ENCODE data around the gene CYP4F3. TPM values are rescaled to one million over a fixed set of nuclear protein-coding genes. Genes with fewer than 3 reads are reported as not detected.

Gene CYP4F3
- total RNA-seq, 1 experiment from 2014 or later: 0.10 TPM

DNA sequence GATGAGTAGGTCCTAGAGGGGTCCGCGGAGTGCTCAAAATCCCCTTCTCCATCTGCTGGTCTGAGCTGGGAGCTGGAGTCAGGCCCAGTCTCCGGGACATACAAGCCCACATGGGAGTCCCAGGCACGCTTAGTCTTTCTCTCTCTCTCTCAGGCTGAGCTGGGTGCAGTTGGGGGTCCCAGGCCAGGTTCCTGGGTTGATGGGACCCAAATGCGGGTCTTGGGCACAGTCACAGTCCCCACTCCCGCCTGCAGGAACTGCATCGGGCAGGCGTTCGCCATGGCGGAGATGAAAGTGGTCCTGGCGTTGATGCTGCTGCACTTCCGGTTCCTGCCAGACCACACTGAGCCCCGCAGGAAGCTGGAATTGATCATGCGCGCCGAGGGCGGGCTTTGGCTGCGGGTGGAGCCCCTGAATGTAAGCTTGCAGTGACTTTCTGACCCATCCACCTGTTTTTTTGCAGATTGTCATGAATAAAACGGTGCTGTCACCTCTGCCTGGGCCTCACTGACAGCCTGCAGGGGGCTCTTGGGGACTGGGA, 56.0 kb downstream of the CYP4F3 start:
- Histone ChIP-seq H3K36me3 (ENCODE audit: control insufficient read depth, insufficient read depth, low read length) (no peaks in the 10 kb centered on the region), H3K9me3 (ENCODE audit: control insufficient read depth, insufficient read depth, low read depth, low read length) (no peaks in the 10 kb centered on the region), H3K4me3 (ENCODE audit: low read depth in 2 of 2, low read length in 2 of 2) (no peak overlapping the region), H3K27me3 (ENCODE audit: control insufficient read depth, insufficient read depth, low read length) (no peaks in the 10 kb centered on the region), H3K4me1 (ENCODE audit: control insufficient read depth, insufficient read depth, low read length) (no peaks in the 10 kb centered on the region), H3K27ac (ENCODE audit: low read length) (no peak overlapping the region)
- no TSS peak for BruUV-seq (replicated peaks)
- ATAC-seq: no peak
- intact Hi-C loops (cut with micrococcal nuclease; ENCODE audit: unreplicated experiment) (no loop called here), in situ Hi-C loops (cut with HindIII; ENCODE audit: low pct_unique_long_range_greater_than_20kb, low sequenced_read_pairs) (no loop called here)
- ChIA-PET CTCF (interaction anchor here (0.7 kb wide), 1 partner anchor 349 kb away, joined by 6 read pairs; no protein-coding TSS in a partner anchor), POLR2A (no interaction called here)
- TF ChIP-seq REST (IDR thresholded peaks at IDR 0.05; ENCODE audit: insufficient read depth in 1 of 2, low read depth in 2 of 2, low read length in 1 of 2) (no peak), TCF7L2 (IDR thresholded peaks at IDR 0.05; ENCODE audit: low read depth, low read length) (no peak), POLR2AphosphoS5 (IDR thresholded peaks at IDR 0.05; ENCODE audit: low read depth, low read length) (no peak), SIN3A (IDR thresholded peaks at IDR 0.05; ENCODE audit: borderline replicate concordance, insufficient read depth, low read depth, low read length) (no peak)
- TF ChIP-seq, protein P1, sequence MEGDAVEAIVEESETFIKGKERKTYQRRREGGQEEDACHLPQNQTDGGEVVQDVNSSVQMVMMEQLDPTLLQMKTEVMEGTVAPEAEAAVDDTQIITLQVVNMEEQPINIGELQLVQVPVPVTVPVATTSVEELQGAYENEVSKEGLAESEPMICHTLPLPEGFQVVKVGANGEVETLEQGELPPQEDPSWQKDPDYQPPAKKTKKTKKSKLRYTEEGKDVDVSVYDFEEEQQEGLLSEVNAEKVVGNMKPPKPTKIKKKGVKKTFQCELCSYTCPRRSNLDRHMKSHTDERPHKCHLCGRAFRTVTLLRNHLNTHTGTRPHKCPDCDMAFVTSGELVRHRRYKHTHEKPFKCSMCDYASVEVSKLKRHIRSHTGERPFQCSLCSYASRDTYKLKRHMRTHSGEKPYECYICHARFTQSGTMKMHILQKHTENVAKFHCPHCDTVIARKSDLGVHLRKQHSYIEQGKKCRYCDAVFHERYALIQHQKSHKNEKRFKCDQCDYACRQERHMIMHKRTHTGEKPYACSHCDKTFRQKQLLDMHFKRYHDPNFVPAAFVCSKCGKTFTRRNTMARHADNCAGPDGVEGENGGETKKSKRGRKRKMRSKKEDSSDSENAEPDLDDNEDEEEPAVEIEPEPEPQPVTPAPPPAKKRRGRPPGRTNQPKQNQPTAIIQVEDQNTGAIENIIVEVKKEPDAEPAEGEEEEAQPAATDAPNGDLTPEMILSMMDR (IDR thresholded peaks at IDR 0.05): no peak
- DNase-seq (ENCODE audit: low read depth, low spot score): no peak

DNA sequence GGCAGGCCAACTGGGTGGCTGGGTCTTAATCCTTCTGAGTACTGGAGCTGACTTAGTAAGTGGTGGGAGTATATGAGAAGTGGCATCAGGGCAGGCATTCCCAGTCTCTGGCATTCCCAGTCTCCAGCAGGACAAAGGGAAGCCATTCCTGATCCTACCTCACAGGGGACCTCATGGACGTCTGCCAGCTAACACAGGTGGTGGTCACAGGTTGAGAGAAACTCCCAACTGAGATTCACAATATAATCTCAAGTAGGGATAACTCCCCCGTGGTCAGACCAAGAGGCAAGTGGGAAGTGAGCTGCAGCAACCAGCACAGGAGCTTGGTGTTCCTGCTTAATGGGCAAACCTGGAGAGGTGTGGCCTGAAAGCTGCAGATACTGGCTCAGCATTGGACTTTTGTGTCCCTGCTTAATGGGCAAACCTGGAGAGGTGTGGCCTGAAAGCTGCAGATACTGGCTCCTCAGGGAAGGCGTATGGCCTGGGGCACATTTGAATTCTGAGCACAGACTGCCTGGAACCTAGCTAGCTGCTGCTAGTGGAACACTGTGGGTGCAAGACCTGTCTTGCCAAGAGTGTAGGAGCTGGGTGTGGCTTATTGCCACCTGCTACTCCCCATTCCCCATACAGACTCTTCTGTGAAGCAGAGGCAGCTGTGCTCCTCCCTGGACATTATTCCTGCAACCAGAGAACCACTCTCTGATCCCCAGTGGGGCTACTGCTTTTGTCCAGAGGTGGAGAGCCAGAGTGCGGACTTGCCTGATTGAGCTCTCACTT, 61.2 kb downstream of the CYP4F3 start:
- TF ChIP-seq POLR2AphosphoS5 (IDR thresholded peaks at IDR 0.05; ENCODE audit: low read depth, low read length) (no peak), REST (IDR thresholded peaks at IDR 0.05; ENCODE audit: insufficient read depth in 1 of 2, low read depth in 2 of 2, low read length in 1 of 2) (no peak), SIN3A (IDR thresholded peaks at IDR 0.05; ENCODE audit: borderline replicate concordance, insufficient read depth, low read depth, low read length) (no peak), TCF7L2 (IDR thresholded peaks at IDR 0.05; ENCODE audit: low read depth, low read length) (no peak)
- TF ChIP-seq, protein P1 (IDR thresholded peaks at IDR 0.05): no peak
- no peak for DNase-seq (ENCODE audit: low read depth, low spot score)
- no peaks in the 10 kb centered on the region for H3K9me3 ChIP-seq (ENCODE audit: control insufficient read depth, insufficient read depth, low read depth, low read length)
- ChIA-PET POLR2A (no interaction called here), CTCF (no interaction called here)
- no peaks in the 10 kb centered on the region for H3K4me1 ChIP-seq (ENCODE audit: control insufficient read depth, insufficient read depth, low read length)
- intact Hi-C loops (cut with micrococcal nuclease; ENCODE audit: unreplicated experiment) (no loop called here), in situ Hi-C loops (cut with HindIII; ENCODE audit: low pct_unique_long_range_greater_than_20kb, low sequenced_read_pairs) (no loop called here)
- H3K27me3 ChIP-seq (ENCODE audit: control insufficient read depth, insufficient read depth, low read length): no peaks in the 10 kb centered on the region; the same call in 1 of the 2 replicates
- no peak overlapping the region for H3K27ac ChIP-seq (ENCODE audit: low read length)
- H3K4me3 ChIP-seq (ENCODE audit: low read depth in 2 of 2, low read length in 2 of 2): no peak overlapping the region
- no TSS peak for BruUV-seq (replicated peaks)
- H3K36me3 ChIP-seq (ENCODE audit: control insufficient read depth, insufficient read depth, low read length): no peaks in the 10 kb centered on the region
- ATAC-seq: no peak

Data from Panc1 (cell line).